IPS-11a (cell line): ENCODE data around the gene NUDT1.

Experiments
- H3K4me3 ChIP-seq: one replicate; pipeline ENCODE4 v1.5.1; 2013; ENCODE audit warnings: low read depth, low read length, control low read depth

Gene NUDT1

GRCh38 chr7:2241580-2242540 is at the start of gene NUDT1, which contains the start of gene MRM2:
TSS of gene NUDT1 (plus strand) at chr7:2242226. CDS start at chr7:2244575, 2,349 bp downstream.
TSS of gene MRM2 (minus strand) at chr7:2242205. CDS start at chr7:2242169, 36 bp downstream.
- peak within 1 kb of the TSS; percentile 88 for H3K4me3 ChIP-seq

- no peak overlapping the region for H3K4me3 ChIP-seq
Measured at GRCh38 chr7:2192831-2193534, 49.0 kb upstream of the NUDT1 start.

GRCh38 chr7:2193575-2194305 is 48.3 kb upstream of the NUDT1 start:
- no peak overlapping the region for H3K4me3 ChIP-seq

- H3K4me3 ChIP-seq: no peak overlapping the region
Measured at GRCh38 chr7:2195400-2196246, 46.4 kb upstream of the NUDT1 start.

GRCh38 chr7:2196381-2197378 is 45.3 kb upstream of the NUDT1 start:
- H3K4me3 ChIP-seq: no peak overlapping the region

- no peak overlapping the region for H3K4me3 ChIP-seq
Measured at GRCh38 chr7:2197436-2198155, 44.4 kb upstream of the NUDT1 start.

- no peak overlapping the region for H3K4me3 ChIP-seq
Measured at GRCh38 chr7:2198206-2198605, 43.8 kb upstream of the NUDT1 start.

GRCh38 chr7:2198760-2199159 is 43.3 kb upstream of the NUDT1 start:
- H3K4me3 ChIP-seq: no peak overlapping the region

GRCh38 chr7:2199528-2199927 is 42.5 kb upstream of the NUDT1 start:
- H3K4me3 ChIP-seq: no peak overlapping the region

GRCh38 chr7:2199956-2200583 is 42.0 kb upstream of the NUDT1 start:
- H3K4me3 ChIP-seq: no peak overlapping the region

- no peak overlapping the region for H3K4me3 ChIP-seq
Measured at GRCh38 chr7:2200584-2200980, 41.4 kb upstream of the NUDT1 start.

GRCh38 chr7:2201128-2201527 is 40.9 kb upstream of the NUDT1 start:
- no peak overlapping the region for H3K4me3 ChIP-seq

- no peak overlapping the region for H3K4me3 ChIP-seq
Measured at GRCh38 chr7:2201686-2202360, 40.2 kb upstream of the NUDT1 start.

- H3K4me3 ChIP-seq: no peak overlapping the region
Measured at GRCh38 chr7:2202361-2202761, 39.7 kb upstream of the NUDT1 start.

GRCh38 chr7:2202901-2203765 is 38.9 kb upstream of the NUDT1 start:
- H3K4me3 ChIP-seq: no peak overlapping the region

GRCh38 chr7:2203766-2204300 is 38.2 kb upstream of the NUDT1 start:
- no peak overlapping the region for H3K4me3 ChIP-seq
